Fibroblast of villous mesenchyme (primary cell): ENCODE results near the gene STAG1. TPM values are rescaled to one million over a fixed set of nuclear protein-coding genes. Genes with fewer than 3 reads are reported as not detected.

ENCODE experiments used
- DNase-seq: peaks from one replicate; pipeline ENCODE4 v3.0.0-alpha.2; 2010; ENCODE audit warnings: low read depth
- H3K4me3 ChIP-seq: 2 replicates; pipeline ENCODE4 v1.5.1; 2011; ENCODE audit warnings: low read depth, mild to moderate bottlenecking, low read length
- CTCF ChIP-seq: IDR thresholded peaks from 2 replicates; pipeline ENCODE4 v1.5.1; 2012; ENCODE audit warnings: low read depth, mild to moderate bottlenecking, low read length; ENCODE audit not compliant: insufficient read depth
- total RNA-seq: library from RNA; depleted of rRNA; stranded (reverse); fragments of >200 nt; gene quantifications from 2 replicates; pipeline ENCODE4 v1.2.3, GENCODE V29; 2012

STAG1 gene
- total RNA-seq, 1 donor, result 52.7 TPM

- DNase-seq, result peak; percentile 45
Observed at GRCh38 chr3:136473716-136474326, 278.4 kb downstream of the STAG1 start.

GRCh38 chr3:136465296-136465695 lies 286.9 kb downstream of the STAG1 start:
- DNase-seq, result peak; percentile 60
- no peak overlapping the region for H3K4me3 ChIP-seq
- TF ChIP-seq CTCF, result no peak

More at GRCh38 chr3:136473716-136474326, 278.4 kb downstream of the STAG1 start:
- no peak overlapping the region for H3K4me3 ChIP-seq
- TF ChIP-seq CTCF, result no peak

GRCh38 chr3:136464502-136464901 lies 287.7 kb downstream of the STAG1 start:
- no peak for TF ChIP-seq CTCF
- no peak overlapping the region for H3K4me3 ChIP-seq
- no peak for DNase-seq

- no peak overlapping the region for H3K4me3 ChIP-seq
- TF ChIP-seq CTCF, result no peak
- no peak for DNase-seq
Observed at GRCh38 chr3:136463170-136463569, 289.0 kb downstream of the STAG1 start.

GRCh38 chr3:136457793-136458192 lies 294.4 kb downstream of the STAG1 start:
- no peak for TF ChIP-seq CTCF
- no peak overlapping the region for H3K4me3 ChIP-seq
- no peak for DNase-seq

- TF ChIP-seq CTCF, result no peak
- no peak overlapping the region for H3K4me3 ChIP-seq
- no peak for DNase-seq
Observed at GRCh38 chr3:136456196-136456595, 296.0 kb downstream of the STAG1 start.

GRCh38 chr3:136444581-136444980 lies 307.6 kb downstream of the STAG1 start:
- no peak for DNase-seq
- TF ChIP-seq CTCF, result no peak
- no peak overlapping the region for H3K4me3 ChIP-seq
